Superior temporal gyrus (tissue), 1 donor: ENCODE results near the gene DMAC2.
A peak's percentile ranks its signal among the peaks of the same experiment; 100 is the strongest.
"Not testable (repeated sequence)": the region's sequence is repeated elsewhere in the genome, so short reads cannot be mapped to it uniquely, and the experiment has no call there.

Experiments
- DNase-seq: peaks from one replicate; pipeline ENCODE4 v3.0.0-alpha.2; 2016; ENCODE audit errors: extremely low spot score

The DMAC2 gene

GRCh38 chr19:41398598-41398997 is 41.1 kb downstream of the DMAC2 start:
- no peak for DNase-seq

GRCh38 chr19:41398050-41398418 is 41.7 kb downstream of the DMAC2 start:
- no peak for DNase-seq

- DNase-seq, result peak; percentile 100
These were observed 42.3 kb downstream of the DMAC2 start, which contains the start of the genes BCKDHA and EXOSC5 for GRCh38 chr19:41397086-41398049. TSS of gene BCKDHA (plus strand) at chr19:41397818. CDS start at chr19:41397828, 10 bp downstream. TSS of gene EXOSC5 (minus strand) at chr19:41397359. CDS start at chr19:41397328, 31 bp downstream.

GRCh38 chr19:41395355-41395754 is 44.4 kb downstream of the DMAC2 start:
- DNase-seq, result no peak

GRCh38 chr19:41392775-41393174 is 46.9 kb downstream of the DMAC2 start:
- no peak for DNase-seq

- no peak for DNase-seq
These were observed 48.1 kb downstream of the DMAC2 start for GRCh38 chr19:41391618-41392017.

GRCh38 chr19:41386442-41386841 is 53.3 kb downstream of the DMAC2 start:
- DNase-seq, result no peak

- DNase-seq, result no peak
These were observed 55.4 kb downstream of the DMAC2 start for GRCh38 chr19:41384351-41384750.

GRCh38 chr19:41381536-41381935 is 58.2 kb downstream of the DMAC2 start:
- DNase-seq, result not testable (repeated sequence)
